HG03095 (cell line): Measurements from ENCODE around the gene LRMDA.
"Not testable (repeated sequence)": the region's sequence is repeated elsewhere in the genome, so short reads cannot be mapped to it uniquely, and the experiment has no call there.

Experiments
- ATAC-seq: cut with Tn5 transposase; IDR thresholded peaks from one replicate; pipeline ENCODE4 v1.9.1; 2021; ENCODE audit warnings: moderate library complexity; ENCODE audit not compliant: unreplicated experiment

The LRMDA gene

DNA sequence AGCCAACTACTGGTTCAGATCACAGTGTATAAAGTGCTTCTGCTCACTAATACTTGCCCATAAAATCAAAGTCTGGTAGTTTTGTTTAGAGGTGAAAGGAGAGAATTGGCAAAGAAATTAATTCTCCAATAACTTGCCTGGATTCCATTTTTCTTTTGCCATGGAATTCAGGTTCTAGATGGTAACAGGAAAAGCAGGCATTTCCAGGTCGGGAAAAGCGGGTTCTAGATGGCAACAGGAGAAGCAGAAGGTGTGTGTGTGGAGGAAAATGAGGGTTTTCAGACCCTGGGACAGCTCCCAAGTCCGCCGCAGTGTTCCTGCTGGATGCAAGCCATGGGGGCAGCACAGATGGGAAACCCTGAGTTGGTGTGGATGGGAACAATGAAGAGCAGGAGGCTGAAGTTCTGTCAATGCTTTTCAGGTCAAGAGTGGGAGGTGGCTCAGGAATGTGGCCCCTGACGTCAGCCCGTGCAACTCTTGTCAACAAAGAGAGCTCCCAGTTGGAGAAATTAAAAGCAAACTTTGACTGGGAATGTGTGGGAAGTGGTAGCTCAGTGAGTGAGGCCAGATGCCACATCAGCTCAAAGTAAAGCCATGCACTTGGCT is 696.7 kb downstream of the LRMDA start:
- no peak for ATAC-seq

DNA sequence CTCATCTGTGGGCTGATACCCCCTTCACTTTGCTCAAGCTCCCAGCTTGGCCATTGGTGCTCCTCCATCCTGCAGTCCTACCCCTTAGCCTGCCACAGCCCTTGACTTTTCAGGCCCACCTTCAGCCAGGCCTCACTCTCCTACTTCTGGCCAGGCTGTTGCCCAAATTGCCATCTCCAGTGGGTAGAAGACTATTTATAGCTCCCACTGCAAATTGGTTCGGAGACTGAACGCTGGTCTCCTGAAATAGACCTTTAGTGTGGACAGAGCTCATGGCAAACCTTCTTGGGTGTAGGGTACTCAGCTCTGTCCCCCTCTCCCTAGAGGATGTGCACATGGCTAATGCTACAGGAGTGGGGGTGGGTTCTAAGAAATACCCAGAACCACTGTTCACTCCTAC is 697.8 kb downstream of the LRMDA start:
- ATAC-seq = no peak

GRCh38 chr10:76130892-76131291 is 699.5 kb downstream of the LRMDA start:
- ATAC-seq = no peak

- no peak for ATAC-seq
Observed at GRCh38 chr10:76133597-76134255, 702.3 kb downstream of the LRMDA start.

DNA sequence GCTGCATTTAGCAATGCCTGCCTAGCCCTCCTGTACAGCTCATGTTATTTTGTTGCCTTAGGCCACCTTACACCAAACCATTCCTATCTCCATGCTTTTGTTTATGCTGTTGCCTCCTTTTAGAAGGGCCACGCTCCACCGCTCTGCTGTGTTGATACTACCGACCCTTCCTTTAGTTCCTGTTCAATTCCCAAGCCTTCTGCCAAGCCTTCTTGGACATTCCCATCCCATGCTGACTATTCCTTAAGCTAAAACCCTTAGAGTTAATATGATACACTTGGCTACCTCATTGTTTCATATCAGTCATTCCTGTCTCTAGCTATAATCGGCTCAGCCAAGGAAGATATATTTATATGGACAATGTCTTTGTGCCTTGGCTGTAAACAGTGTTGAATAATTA is 705.5 kb downstream of the LRMDA start:
- no peak for ATAC-seq

- ATAC-seq = no peak
Observed at GRCh38 chr10:76138286-76138685, 706.9 kb downstream of the LRMDA start.

DNA sequence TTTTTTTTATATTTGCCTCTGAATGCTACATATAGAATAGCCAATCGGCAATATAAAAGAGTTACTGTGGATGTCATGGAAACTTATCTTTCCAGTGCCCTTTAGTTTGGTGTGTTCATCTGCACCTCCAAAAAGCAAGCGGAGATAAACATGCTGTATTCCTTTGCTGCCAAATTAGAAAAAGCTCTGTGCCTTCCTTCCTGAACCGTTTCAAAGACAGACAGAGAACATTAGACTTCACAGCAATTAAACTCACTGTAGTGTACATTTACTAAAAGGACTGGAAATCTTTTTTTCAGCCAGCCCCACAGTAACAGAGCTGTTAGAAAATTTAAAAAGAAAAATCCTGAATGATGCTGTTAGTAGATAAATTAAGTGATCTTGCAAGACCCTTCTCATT is 707.5 kb downstream of the LRMDA start:
- no peak for ATAC-seq

- ATAC-seq = no peak
Observed at GRCh38 chr10:76139431-76139830, 708.0 kb downstream of the LRMDA start.

- ATAC-seq = no peak
Observed at GRCh38 chr10:76141376-76141775, 710.0 kb downstream of the LRMDA start.

DNA sequence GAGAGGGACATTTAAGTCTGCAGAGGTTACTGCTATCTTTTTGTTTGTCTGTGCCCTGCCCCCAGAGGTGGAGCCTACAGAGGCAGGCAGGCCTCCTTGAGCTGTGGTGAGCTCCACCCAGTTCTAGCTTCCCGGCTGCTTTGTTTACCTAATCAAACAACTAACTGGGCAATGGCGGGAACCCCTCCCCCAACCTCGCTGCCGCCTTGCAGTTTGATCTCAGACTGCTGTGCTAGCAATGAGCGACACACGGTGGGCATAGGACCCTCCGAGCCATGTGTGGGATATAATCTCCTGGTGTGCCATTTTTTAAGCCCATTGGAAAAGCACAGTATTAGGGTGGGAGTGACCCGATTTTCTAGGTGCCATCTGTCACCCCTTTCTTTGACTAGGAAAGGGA is 716.8 kb downstream of the LRMDA start:
- not testable (repeated sequence) for ATAC-seq

DNA sequence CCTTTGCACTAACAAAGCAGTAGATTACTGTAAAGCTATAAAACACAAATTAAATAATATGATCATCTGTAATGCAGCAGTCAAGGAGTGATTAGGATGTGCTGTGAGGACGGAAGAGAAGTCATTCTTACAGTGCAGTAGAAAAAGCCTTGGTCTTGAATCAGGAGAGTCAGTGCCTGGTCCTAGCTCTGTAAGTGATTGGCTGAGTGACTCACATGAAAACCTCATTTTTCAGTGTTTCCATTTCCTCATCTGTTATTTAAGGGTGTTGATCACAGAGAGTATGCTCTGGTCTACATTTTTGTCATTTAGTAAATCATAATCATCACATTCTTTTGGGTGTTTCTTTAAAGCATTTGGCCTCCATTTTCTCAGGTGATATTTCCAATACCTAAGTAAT is 717.8 kb downstream of the LRMDA start:
- ATAC-seq = no peak

GRCh38 chr10:76149602-76150138 is 718.2 kb downstream of the LRMDA start:
- ATAC-seq = no peak

DNA sequence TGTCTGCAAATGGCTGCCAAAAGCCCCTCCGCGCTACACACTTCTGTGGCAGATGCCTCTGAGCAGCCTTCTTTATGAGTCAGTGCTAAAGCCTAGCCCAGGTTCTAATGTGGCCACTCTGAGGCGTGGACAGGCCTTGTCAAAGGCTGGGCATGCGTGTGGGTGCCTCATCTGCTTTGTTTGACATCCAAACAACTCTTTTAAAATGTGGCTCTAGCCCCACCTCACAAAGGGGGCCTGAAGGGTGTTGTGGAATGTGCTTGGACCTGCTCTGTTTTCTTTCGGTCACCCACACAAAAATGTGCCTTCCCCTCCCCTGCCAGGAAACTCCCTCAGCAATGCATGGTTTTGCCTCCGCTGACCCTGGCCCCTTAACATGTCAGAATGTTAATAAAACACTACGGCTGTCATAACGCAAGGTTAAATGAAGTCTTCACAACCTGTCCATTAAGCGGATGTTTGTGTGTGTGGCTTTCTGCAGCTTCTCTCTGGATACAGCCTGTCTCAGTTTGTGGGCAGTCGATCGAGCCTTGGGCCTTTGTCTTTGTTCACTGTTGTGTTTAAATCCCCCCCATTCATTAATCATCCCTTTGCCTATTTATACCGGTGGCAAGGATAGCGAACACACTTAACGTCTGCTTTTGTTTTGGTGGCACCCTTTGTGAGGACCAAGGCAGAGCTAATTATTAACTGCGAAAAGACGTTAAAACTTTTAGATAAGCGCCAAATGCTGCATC is 718.9 kb downstream of the LRMDA start:
- no peak for ATAC-seq

- ATAC-seq = no peak
Observed at GRCh38 chr10:76150876-76151288, 719.5 kb downstream of the LRMDA start.

DNA sequence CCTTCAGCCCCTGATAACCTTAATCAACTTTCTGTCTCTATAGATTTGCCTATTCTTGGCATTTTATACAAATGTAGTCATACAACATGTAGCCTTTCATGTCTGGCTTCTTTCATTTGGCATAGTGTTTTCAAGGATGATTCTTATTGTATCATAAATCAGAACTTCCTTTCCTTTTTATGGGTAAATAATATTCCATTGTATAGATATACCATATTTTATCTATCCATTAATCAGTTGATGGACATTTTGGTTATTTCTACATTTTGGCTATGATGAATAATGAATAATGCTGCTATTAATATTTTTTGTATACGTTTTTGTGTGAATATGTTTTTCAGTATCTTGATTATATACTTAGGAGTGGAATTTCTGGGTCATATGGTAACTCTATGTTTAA is 720.8 kb downstream of the LRMDA start:
- no peak for ATAC-seq

- ATAC-seq = no peak
Observed at GRCh38 chr10:76155961-76156360, 724.5 kb downstream of the LRMDA start.

DNA sequence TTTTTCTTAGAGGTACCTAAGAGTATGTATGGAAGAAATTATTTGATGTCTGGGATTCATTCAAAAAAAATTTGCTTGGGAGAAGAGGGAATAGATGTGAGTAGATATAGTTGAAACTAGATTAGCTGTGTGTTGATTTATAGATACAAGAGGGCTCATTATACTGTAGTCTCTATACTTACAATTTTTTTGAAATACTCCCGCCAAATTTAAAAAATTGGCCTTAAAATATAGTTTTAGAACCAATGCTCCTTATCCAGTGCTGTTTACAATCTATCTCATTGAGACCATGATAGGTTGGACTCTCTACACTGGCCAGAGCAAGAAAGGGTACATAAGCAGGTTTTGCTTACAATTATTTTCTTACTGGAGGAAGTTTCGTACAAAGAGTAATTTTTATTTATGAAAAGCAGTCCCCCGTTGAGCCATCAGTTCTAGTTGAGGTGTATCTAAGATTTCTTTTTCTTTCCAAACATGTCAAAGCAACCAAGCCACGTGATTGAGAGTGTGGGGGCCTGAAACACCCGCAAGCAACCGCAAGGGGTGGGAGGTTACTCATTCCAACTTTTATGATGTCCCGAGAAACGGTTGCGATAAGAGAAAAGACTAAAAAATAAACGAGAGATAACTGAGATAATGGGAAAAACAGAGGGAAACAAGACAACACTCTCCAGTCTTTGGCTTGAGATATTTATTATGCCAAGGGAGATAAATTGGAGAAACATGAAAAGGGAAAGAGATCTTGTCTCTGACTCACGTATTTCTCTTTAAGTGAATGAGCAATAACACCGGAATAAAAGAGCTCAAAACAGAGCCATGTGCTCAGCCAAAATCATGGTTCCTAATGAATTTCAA is 729.2 kb downstream of the LRMDA start:
- no peak for ATAC-seq

- no peak for ATAC-seq
Observed at GRCh38 chr10:76161301-76161582, 729.8 kb downstream of the LRMDA start.

DNA sequence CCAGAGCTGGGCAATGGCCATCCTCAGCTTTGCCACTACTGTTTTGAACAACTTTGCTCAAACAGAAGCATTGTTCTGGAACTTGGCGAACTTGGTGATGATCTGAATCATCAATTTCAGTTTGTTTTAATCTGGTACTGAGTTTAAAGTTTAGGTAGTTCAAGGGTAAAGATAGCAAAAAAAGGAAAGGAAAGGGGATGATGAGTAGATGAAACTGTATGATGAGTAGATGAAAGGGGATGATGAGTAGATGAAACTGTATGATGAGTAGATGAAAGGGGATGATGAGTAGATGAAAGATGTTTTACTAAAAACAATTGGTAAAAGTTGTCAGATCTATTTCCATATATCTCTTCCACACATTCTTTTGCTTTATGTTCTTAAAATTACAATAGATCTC is 737.0 kb downstream of the LRMDA start:
- ATAC-seq = no peak

- ATAC-seq = no peak
Observed at GRCh38 chr10:76169246-76169645, 737.8 kb downstream of the LRMDA start.

GRCh38 chr10:76172020-76172419 is 740.6 kb downstream of the LRMDA start:
- no peak for ATAC-seq
